Endothelial cell of umbilical vein (primary cell): ENCODE data around the gene ARL6IP4.
"Not testable (repeated sequence)": the region's sequence is repeated elsewhere in the genome, so short reads cannot be mapped to it uniquely, and the experiment has no call there.

Source experiments
- CTCF ChIP-seq, 2 donors: IDR thresholded peaks; 1 replicate in 1 of 2; 2 replicates in 1 of 2; pipeline ENCODE4 v1.5.1; 2011; ENCODE audit warnings: low read length in 2 of 2, mild to moderate bottlenecking in 2 of 2, moderate library complexity in 2 of 2, control low read depth in 1 of 2, inconsistent platforms in 1 of 2, low read depth in 1 of 2; ENCODE audit not compliant: insufficient read depth in 1 of 2; ENCODE audit errors: extremely low read depth in 1 of 2
- EZH2 ChIP-seq: IDR thresholded peaks from 2 replicates; pipeline ENCODE4 v1.6.1; 2012; ENCODE audit warnings: borderline replicate concordance, low read depth, mild to moderate bottlenecking, moderate library complexity, low read length, inconsistent platforms; ENCODE audit not compliant: severe bottlenecking
- FOS ChIP-seq: IDR thresholded peaks from 2 replicates; pipeline ENCODE4 v1.6.1; 2011; ENCODE audit warnings: mild to moderate bottlenecking, low read length, moderate library complexity, borderline replicate concordance; ENCODE audit not compliant: insufficient read depth
- JUN ChIP-seq: IDR thresholded peaks from 2 replicates; pipeline ENCODE4 v1.6.1; 2011; ENCODE audit warnings: borderline replicate concordance, low read depth; ENCODE audit not compliant: insufficient read length, insufficient read depth
- MAX ChIP-seq: IDR thresholded peaks from 2 replicates; pipeline ENCODE4 v1.6.1; 2011; ENCODE audit not compliant: insufficient read depth, insufficient read length
- MYC ChIP-seq: IDR thresholded peaks from one replicate; pipeline ENCODE4 v1.6.1; 2011; ENCODE audit warnings: mild to moderate bottlenecking, low read depth, low read length
- POLR2A ChIP-seq: IDR thresholded peaks from 2 replicates; pipeline ENCODE4 v1.6.1; 2012; ENCODE audit warnings: low read depth, mild to moderate bottlenecking, control low read depth, low read length
- POLR2AphosphoS5 ChIP-seq: IDR thresholded peaks from 2 replicates; pipeline ENCODE4 v1.6.1; 2012; ENCODE audit warnings: low read depth, mild to moderate bottlenecking, control low read depth, low read length, moderate library complexity; ENCODE audit not compliant: insufficient read depth

- not testable (repeated sequence) for TF ChIP-seq CTCF (IDR thresholded peaks at IDR 0.05; ENCODE audit: extremely low read depth in 1 of 2, insufficient read depth in 1 of 2, low read depth in 1 of 2, low read length in 2 of 2); POLR2A; MAX; EZH2; POLR2AphosphoS5; FOS; JUN; MYC
Observed at GRCh38 chr12:123014473-123014872, 34.0 kb downstream of the ARL6IP4 start.
